NCI-H2171 (cell line): Measurements from ENCODE around the gene CACNB1.

Experiments used
- DNase-seq: peaks from one replicate; lab custom pipeline; 2025; lab: John Stamatoyannopoulos, UW

Gene CACNB1

DNA sequence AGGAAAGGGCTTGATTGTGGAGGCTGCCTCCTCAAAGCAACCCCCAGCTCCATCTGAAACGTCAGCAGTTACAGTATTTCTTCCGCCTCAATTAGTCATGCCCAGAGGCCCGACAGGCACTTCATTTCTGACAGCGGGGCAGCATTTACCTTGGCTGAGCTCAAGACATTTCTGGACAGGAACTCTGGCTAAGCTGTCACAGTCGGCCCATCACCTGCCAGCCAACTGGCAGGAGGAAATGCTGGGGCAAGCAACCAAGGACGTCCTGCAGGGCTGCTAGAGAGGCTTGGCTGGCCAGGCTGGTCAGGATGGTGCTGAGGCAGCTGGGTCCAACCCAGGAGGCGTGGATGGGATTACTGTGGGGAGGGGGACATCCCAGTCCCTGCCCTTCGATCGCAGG, 73.8 kb downstream of the CACNB1 start:
- DNase-seq = no peak
